Measurements from ENCODE around the gene STAG2. TPM values are rescaled to one million over a fixed set of nuclear protein-coding genes. Genes with fewer than 3 reads are reported as not detected.

Gene STAG2
- total RNA-seq = 29.8 and 33.1 TPM in 2 replicates

GRCh38 chrX:123961268-123962005 is at the start of gene STAG2:
STAG2 (plus strand) TSS chrX:123961706; CDS start chrX:124022628, 60,922 bp downstream.

Other genes starting within 250 kb of the STAG2 start
- 35.1 and 36.3 TPM in 2 replicates for gene THOC2, start 228.7 kb upstream of the STAG2 start, total RNA-seq
- gene XIAP, start 101.7 kb upstream of the STAG2 start, total RNA-seq = 20.2 and 25.1 TPM in 2 replicates

All from cardiac ventricle fibroblast (primary cell).